Stomach smooth muscle (tissue), 2 donors: ENCODE data around the gene PLCB4.
A peak's percentile ranks its signal among the peaks of the same experiment; 100 is the strongest.

ENCODE experiments used
- H3K27ac ChIP-seq: one replicate; pipeline ENCODE4 v1.7.0; 2013; ENCODE audit warnings: mild to moderate bottlenecking, low read length, inconsistent platforms
- H3K27me3 ChIP-seq, 2 donors: one replicate each; pipeline ENCODE4 v1.7.0; 2013; ENCODE audit warnings: low read length in 2 of 2; ENCODE audit not compliant: insufficient read depth in 2 of 2, control insufficient read depth in 1 of 2
- H3K36me3 ChIP-seq, 2 donors: one replicate each; pipeline ENCODE4 v1.7.0; 2013; ENCODE audit warnings: low read length in 2 of 2; ENCODE audit not compliant: control insufficient read depth in 2 of 2, insufficient read depth in 2 of 2
- H3K4me1 ChIP-seq: one replicate; pipeline ENCODE4 v1.7.0; 2013; ENCODE audit warnings: low read length; ENCODE audit not compliant: control insufficient read depth, insufficient read depth
- H3K4me3 ChIP-seq, 2 donors: one replicate each; pipeline ENCODE4 v1.7.0; 2013; ENCODE audit warnings: low read length in 2 of 2
- H3K9ac ChIP-seq, 2 donors: one replicate each; pipeline ENCODE4 v1.7.0; 2013; ENCODE audit warnings: low read length in 2 of 2, mild to moderate bottlenecking in 1 of 2
- H3K9me3 ChIP-seq, 2 donors: one replicate each; pipeline ENCODE4 v1.7.0; 2013; ENCODE audit warnings: low read length in 2 of 2; ENCODE audit not compliant: control insufficient read depth in 2 of 2
- donor health status: healthy.
- donor health status: Pancreatic carcinoma.

The PLCB4 gene

DNA sequence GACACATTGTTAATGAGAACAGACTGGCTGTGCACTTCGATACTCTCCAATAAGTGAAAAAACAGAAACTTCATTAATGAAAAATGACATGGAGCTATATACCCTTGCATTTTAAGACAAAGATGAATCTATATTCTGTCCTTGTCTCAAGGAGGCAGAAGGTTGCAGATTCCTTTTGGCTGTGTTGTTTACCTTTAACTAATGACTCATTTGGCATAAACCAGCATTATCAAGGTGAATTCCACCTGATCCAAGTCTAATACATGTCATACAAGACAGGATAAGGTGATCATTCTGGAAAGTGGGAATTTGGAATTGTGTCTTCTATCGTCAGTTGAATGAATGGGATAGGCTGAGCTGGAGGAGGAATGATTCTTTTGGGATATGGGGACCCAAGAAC, 192.9 kb downstream of the PLCB4 start:
- H3K4me3 ChIP-seq, result no peak overlapping the region
- H3K27ac ChIP-seq, result no peak overlapping the region
- no peaks in the 10 kb centered on the region for H3K36me3 ChIP-seq
- H3K9ac ChIP-seq, result no peak overlapping the region
- H3K27me3 ChIP-seq, result no peaks in the 10 kb centered on the region
- no peaks in the 10 kb centered on the region for H3K4me1 ChIP-seq
- no peaks in the 10 kb centered on the region for H3K9me3 ChIP-seq

- Histone ChIP-seq H3K9me3 (no peaks in the 10 kb centered on the region), H3K4me3 (no peak overlapping the region), H3K9ac (no peak overlapping the region), H3K27ac (no peak overlapping the region), H3K27me3 (no peaks in the 10 kb centered on the region), H3K36me3 (no peaks in the 10 kb centered on the region), H3K4me1 (no peaks in the 10 kb centered on the region)
Measured at GRCh38 chr20:9262653-9263194, 193.8 kb downstream of the PLCB4 start.

- no peak overlapping the region for H3K4me3 ChIP-seq
- no peaks in the 10 kb centered on the region for H3K27me3 ChIP-seq
- no peak overlapping the region for H3K27ac ChIP-seq
- no peaks in the 10 kb centered on the region for H3K36me3 ChIP-seq
- H3K9ac ChIP-seq, result no peak overlapping the region
- H3K9me3 ChIP-seq, result no peaks in the 10 kb centered on the region
- no peaks in the 10 kb centered on the region for H3K4me1 ChIP-seq
Measured at GRCh38 chr20:9269280-9269971, 200.5 kb downstream of the PLCB4 start.

DNA sequence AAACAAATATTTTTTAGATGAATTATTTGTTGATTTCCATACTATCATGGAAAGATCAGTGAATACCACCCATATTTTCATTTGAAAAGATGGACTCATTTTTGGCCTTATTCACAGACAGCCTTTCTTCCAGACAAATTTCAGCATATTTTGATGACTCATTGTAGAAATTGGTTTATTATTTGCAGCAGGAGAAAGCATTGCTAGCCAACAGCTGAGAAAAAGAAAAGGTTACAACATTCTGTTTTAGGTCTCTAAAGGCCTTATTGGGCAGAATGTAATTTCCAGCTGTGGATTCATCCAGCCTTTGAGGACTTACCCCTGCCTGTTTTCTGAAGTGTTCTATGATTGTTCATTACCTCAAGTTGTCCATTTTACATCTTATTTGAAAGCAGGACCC, 201.9 kb downstream of the PLCB4 start:
- no peak overlapping the region for H3K27ac ChIP-seq
- no peaks in the 10 kb centered on the region for H3K9me3 ChIP-seq

DNA sequence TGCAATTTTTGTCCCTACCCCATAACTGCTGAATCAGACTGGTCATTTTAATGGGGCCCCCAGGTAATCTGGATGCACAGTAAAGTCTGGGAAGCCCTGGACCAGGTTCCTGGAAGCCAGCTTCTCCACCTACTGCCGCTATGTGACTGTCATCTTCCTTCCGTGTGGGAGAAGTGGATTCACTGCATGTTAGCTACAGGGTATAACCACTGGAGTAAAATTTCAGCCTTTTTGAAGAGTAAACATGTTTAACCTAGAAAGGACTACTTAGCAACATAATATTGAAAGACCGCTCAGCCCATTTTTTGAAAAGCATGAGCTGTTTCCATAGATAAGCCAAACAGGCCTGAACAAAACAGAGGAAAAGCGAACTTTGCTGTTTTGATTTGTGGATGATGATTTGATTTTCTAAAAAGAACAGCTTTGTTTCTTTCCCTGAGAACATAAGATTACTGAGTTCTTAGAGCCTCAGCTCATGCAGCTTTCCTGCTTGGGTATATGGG, 208.1 kb downstream of the PLCB4 start:
- Histone ChIP-seq H3K27me3 (no peaks in the 10 kb centered on the region), H3K4me1 (no peaks in the 10 kb centered on the region), H3K36me3 (no peaks in the 10 kb centered on the region), H3K9ac (peak overlapping the region in 1 of 2 donors; percentile 9), H3K4me3 (no peak overlapping the region), H3K9me3 (no peaks in the 10 kb centered on the region), H3K27ac (no peak overlapping the region)

More for the DNA sequence above, 201.9 kb downstream of the PLCB4 start:
- H3K27me3 ChIP-seq, result no peaks in the 10 kb centered on the region
- H3K36me3 ChIP-seq, result no peaks in the 10 kb centered on the region
- no peaks in the 10 kb centered on the region for H3K4me1 ChIP-seq
- no peak overlapping the region for H3K4me3 ChIP-seq
- H3K9ac ChIP-seq, result no peak overlapping the region

GRCh38 chr20:9279918-9280401, 211.1 kb downstream of the PLCB4 start:
- H3K27ac ChIP-seq, result peak overlapping the region; percentile 12
- no peak overlapping the region for H3K4me3 ChIP-seq
- no peak overlapping the region for H3K9ac ChIP-seq

DNA sequence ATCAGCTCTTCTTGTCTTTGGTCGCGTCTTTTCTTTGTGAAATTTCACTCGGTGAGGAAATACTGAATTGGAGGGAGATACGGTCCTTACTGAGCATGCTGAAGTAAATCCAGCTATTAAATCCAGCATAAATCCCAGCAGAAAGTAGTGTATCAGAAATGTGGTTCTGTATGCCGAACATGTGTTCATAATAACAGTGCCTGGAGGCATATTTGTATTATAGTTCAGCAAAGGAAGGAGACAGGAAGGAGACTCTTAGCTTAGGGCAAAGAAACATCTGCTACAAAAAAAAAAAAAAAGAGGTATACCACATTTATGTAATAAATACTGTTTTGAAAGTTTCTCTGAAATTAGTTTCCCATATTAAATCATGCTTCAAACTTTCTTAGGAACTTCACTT, 211.8 kb downstream of the PLCB4 start:
- Histone ChIP-seq H3K36me3 (no peaks in the 10 kb centered on the region), H3K4me3 (no peak overlapping the region), H3K9ac (no peak overlapping the region), H3K9me3 (no peaks in the 10 kb centered on the region), H3K4me1 (no peaks in the 10 kb centered on the region), H3K27ac (no peak overlapping the region), H3K27me3 (no peaks in the 10 kb centered on the region)

More at GRCh38 chr20:9279918-9280401, 211.1 kb downstream of the PLCB4 start:
- H3K36me3 ChIP-seq, result no peaks in the 10 kb centered on the region
- no peaks in the 10 kb centered on the region for H3K4me1 ChIP-seq
- H3K27me3 ChIP-seq, result no peaks in the 10 kb centered on the region
- H3K9me3 ChIP-seq, result no peaks in the 10 kb centered on the region

DNA sequence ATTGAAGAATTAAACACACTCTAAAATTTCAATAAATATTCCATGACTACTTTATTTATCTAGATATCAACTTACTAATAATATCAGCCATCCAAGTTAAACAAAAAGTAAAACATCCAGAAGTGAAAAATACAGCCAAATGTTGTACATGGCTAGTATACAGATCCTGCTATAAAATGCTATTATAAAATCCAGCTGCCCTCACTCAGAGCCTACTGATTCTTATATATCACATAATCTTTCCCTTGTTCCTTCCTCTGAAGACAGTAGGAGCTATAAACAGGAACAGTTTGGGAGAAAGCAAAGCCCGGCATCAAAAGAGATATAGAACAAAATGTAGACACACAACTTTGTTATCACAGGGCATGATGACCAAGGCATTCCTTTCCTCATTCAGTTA, 212.9 kb downstream of the PLCB4 start:
- no peak overlapping the region for H3K4me3 ChIP-seq
- H3K36me3 ChIP-seq, result no peaks in the 10 kb centered on the region
- H3K9me3 ChIP-seq, result no peaks in the 10 kb centered on the region
- no peaks in the 10 kb centered on the region for H3K27me3 ChIP-seq
- H3K9ac ChIP-seq, result no peak overlapping the region
- no peak overlapping the region for H3K27ac ChIP-seq
- H3K4me1 ChIP-seq, result no peaks in the 10 kb centered on the region

GRCh38 chr20:9285617-9286016, 216.7 kb downstream of the PLCB4 start:
- Histone ChIP-seq H3K9me3 (no peaks in the 10 kb centered on the region), H3K27me3 (no peaks in the 10 kb centered on the region), H3K27ac (no peak overlapping the region), H3K36me3 (no peaks in the 10 kb centered on the region), H3K9ac (no peak overlapping the region), H3K4me1 (no peaks in the 10 kb centered on the region), H3K4me3 (no peak overlapping the region)

DNA sequence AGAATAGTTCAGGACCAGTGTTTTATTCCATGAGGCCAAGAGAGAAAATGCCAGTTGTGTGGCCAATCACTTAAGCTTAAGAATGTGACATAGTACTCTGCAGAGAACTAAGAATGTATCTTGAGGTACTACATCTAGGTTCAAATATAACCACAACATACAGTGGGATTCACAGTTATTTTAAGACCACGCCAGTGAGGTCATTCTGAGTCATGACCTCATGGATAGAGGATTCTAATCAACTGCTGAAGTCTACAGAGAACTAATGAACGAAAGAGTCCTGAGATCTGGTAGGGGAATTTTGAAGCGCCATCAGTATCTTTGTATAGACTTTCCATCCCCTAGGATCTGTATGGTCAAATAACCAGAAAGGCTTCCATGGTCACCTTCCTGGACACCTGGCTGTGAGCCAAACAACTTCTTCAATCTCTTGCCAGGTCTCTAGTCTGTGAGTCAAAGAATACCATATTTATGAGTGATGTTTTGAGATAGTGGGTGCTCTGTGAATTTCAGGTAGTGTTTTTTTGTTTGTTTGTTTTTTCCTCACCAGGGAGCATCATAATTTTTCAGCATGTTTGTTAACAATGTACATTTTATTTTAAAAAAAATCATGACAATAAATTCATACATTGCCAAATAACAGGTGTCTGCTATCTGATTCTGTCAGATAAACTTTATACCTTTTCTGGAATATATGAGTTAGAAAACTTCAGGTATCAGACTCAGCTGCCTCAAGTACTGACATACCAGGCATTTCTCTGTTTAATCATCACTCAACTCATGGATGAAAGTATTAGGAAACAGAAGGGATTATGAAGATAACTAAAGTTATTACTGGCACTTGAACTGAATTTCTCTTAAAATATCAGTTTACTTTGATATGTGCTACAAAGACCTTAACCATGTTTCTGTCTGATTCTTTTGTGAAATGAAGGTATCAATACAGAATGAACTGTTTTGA, 217.9 kb downstream of the PLCB4 start:
- Histone ChIP-seq H3K27me3 (no peaks in the 10 kb centered on the region), H3K9me3 (no peaks in the 10 kb centered on the region), H3K4me3 (no peak overlapping the region), H3K9ac (no peak overlapping the region), H3K4me1 (no peaks in the 10 kb centered on the region), H3K36me3 (no peaks in the 10 kb centered on the region), H3K27ac (no peak overlapping the region)
